GM19328 (cell line): ENCODE results near the gene FAR1.

Source experiments
- ATAC-seq: cut with Tn5 transposase; IDR thresholded peaks from one replicate; pipeline ENCODE4 v1.9.1; 2021; ENCODE audit warnings: mild to moderate bottlenecking, moderate library complexity; ENCODE audit not compliant: unreplicated experiment

The FAR1 gene

GRCh38 chr11:13775471-13775870, 107.0 kb downstream of the FAR1 start:
- ATAC-seq, result no peak

GRCh38 chr11:13776134-13776815, 107.8 kb downstream of the FAR1 start:
- ATAC-seq, result no peak

DNA sequence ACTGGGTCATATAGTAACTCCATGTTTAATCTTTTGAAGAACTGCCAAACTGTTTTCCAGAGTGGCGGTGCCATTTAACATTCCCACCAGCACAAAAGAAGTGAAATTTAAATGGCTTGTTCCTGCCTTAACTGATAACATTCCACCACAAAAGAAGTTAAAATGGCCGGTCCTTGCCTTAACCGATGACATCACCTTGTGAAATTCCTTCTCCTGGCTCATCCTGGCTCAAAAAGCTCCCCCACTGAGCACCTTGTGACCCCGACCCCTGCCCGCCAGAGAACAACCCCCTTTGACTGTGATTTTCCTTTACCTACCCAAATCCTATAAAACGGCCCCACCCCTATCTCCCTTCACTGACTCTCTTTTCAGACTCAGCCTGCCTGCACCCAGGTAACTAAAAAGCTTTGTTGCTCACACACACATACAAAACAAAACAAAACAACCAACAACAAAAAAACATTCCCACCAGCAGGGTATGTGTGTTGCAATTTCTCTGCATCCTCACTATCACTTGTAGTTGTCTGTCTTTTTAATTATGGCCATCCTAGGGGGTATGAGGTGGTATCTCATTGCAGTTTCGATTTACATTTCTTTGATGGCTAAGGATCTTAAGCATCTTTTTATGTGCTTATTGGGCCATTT, 109.0 kb downstream of the FAR1 start:
- no peak for ATAC-seq

- no peak for ATAC-seq
Observed at GRCh38 chr11:13778345-13778744, 109.9 kb downstream of the FAR1 start.

DNA sequence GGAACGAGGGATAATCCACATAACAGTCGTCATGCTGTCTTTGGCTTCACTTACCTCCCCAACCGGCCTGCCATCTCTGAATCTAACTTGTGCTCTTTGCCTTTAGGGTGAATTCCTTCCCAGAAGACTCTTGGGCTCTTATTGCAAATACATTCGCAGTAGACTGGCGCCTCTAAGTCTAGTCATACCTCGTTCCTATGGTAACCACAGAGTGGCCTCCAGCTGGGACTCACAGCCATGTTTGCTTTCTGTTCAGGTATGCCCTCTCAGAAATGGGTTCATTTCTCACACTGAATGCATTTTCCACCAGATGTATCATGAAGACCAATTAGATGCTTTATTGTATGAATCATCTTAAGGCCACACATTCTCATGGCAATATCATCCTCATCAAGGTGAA, 112.7 kb downstream of the FAR1 start:
- ATAC-seq, result no peak
